ENCODE data around the gene SAFB2. TPM values are rescaled to one million over a fixed set of nuclear protein-coding genes. Genes with fewer than 3 reads are reported as not detected.
A peak's percentile ranks its signal among the peaks of the same experiment; 100 is the strongest.

Gene SAFB2
- total RNA-seq, 1 experiment from 2014 or later, result 76.1 TPM

DNA sequence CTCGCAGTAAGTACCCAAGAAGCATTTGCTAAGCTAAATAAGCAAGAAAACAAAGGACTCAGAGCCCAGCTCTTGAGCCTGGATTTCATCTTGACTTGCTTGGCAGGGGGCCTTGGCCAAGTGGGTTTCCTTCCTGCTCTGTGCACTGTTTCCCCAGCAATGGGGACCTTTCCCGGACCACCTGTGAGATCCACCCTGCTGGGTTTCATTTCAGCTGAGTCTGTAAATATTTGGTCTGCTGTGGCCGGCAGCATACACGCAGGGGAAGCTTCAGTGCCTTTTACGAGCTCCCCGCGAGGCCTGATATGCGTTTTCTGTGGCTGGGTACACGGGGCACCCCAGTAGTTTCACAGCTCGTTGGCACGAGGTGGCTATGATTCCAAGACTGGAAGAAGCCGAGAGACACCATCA is 42.4 kb downstream of the SAFB2 start:
- Mint-ChIP-seq H3K4me3 (no peak overlapping the region), H3K36me3 (ENCODE audit: insufficient read depth in 1 of 3, low read depth in 3 of 3) (no peaks in the 10 kb centered on the region; a peak in 1 of 7 replicates), H3K27me3 (ENCODE audit: low read depth) (no peaks in the 10 kb centered on the region; the same call in 1 of the 2 replicates), H3K27ac (peak overlapping the region in 2 of 3 experiments; percentile 57 to 88; a peak in 4 of 7 replicates), H3K9me3 (no peaks in the 10 kb centered on the region), H3K4me1 (peaks cover 12 to 17% of the 10 kb centered on the region in 2 experiments)
- Histone ChIP-seq H3K18ac (ENCODE audit: insufficient read length, low read depth, low read length) (no peak overlapping the region), H4K5ac (ENCODE audit: insufficient read length, low read depth, low read length) (no peak overlapping the region), H3K4me1 (ENCODE audit: insufficient read depth, low read length) (no peaks in the 10 kb centered on the region), H4K20me1 (ENCODE audit: control insufficient read depth, insufficient read depth, insufficient read length) (no peaks in the 10 kb centered on the region), H3K23me2 (ENCODE audit: insufficient read length, low read depth, low read length, poor library complexity, severe bottlenecking) (no peaks in the 10 kb centered on the region), H3K79me1 (ENCODE audit: insufficient read depth, low read depth, low read length, poor library complexity, severe bottlenecking) (no peaks in the 10 kb centered on the region), H2BK20ac (ENCODE audit: low read depth, low read length, poor library complexity, severe bottlenecking) (no peak overlapping the region), H2BK15ac (ENCODE audit: low read depth, low read length) (no peak overlapping the region), H2BK5ac (ENCODE audit: insufficient read length, low read length) (no peak overlapping the region), H2AFZ (ENCODE audit: low read length) (no peak overlapping the region), H3K4me2 (ENCODE audit: insufficient read depth, insufficient read length, low read length) (no peak overlapping the region), H2BK12ac (ENCODE audit: insufficient read length, low read depth, low read length) (no peak overlapping the region), H3K27ac (ENCODE audit: insufficient read length, low read depth, low read length) (no peak overlapping the region), H3K9me3 (ENCODE audit: control insufficient read depth, low read depth, low read length) (no peaks in the 10 kb centered on the region), H3K79me2 (ENCODE audit: insufficient read depth, low read length) (no peaks in the 10 kb centered on the region), H3K27me3 (ENCODE audit: insufficient read depth, low read length) (no peaks in the 10 kb centered on the region), H2BK120ac (ENCODE audit: low read depth, low read length, poor library complexity, severe bottlenecking) (no peak overlapping the region), H3K56ac (ENCODE audit: insufficient read length, low read depth, low read length) (no peak overlapping the region), H3K23ac (ENCODE audit: insufficient read length, low read depth, low read length) (no peak overlapping the region), H3T11ph (ENCODE audit: low read length) (no peak overlapping the region), H3K4ac (ENCODE audit: low read depth, low read length) (no peak overlapping the region), H3K14ac (ENCODE audit: insufficient read depth, low read length) (no peak overlapping the region), H4K91ac (ENCODE audit: insufficient read length, low read depth, low read length) (no peak overlapping the region), H2AK5ac (ENCODE audit: insufficient read length, low read length) (no peak overlapping the region), H3K9ac (ENCODE audit: extremely low read depth, insufficient read length, low read length) (no peak overlapping the region), H4K8ac (replicated peaks; ENCODE audit: insufficient read length, low read depth, low read length) (no peak overlapping the region)
- TF ChIP-seq, protein P1, sequence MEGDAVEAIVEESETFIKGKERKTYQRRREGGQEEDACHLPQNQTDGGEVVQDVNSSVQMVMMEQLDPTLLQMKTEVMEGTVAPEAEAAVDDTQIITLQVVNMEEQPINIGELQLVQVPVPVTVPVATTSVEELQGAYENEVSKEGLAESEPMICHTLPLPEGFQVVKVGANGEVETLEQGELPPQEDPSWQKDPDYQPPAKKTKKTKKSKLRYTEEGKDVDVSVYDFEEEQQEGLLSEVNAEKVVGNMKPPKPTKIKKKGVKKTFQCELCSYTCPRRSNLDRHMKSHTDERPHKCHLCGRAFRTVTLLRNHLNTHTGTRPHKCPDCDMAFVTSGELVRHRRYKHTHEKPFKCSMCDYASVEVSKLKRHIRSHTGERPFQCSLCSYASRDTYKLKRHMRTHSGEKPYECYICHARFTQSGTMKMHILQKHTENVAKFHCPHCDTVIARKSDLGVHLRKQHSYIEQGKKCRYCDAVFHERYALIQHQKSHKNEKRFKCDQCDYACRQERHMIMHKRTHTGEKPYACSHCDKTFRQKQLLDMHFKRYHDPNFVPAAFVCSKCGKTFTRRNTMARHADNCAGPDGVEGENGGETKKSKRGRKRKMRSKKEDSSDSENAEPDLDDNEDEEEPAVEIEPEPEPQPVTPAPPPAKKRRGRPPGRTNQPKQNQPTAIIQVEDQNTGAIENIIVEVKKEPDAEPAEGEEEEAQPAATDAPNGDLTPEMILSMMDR (conservative IDR thresholded peaks at IDR 0.05), result no peak
- no CpG with 5 or more reads among the region's 12 CpGs for WGBS (ENCODE audit: extremely low coverage, insufficient read length, low lambda C conversion rate)
- no peak for DNase-seq
